IMR-90 (cell line): ENCODE results near the gene PEX26. TPM values are rescaled to one million over a fixed set of nuclear protein-coding genes. Genes with fewer than 3 reads are reported as not detected.

Experiments used
- ATAC-seq: fragments of 200-7000 bp; cut with Tn5 transposase; 2 replicates; pipeline ENCODE4 v1.9.1; 2020; ENCODE audit warnings: low read depth, mild to moderate bottlenecking, moderate library complexity
- BruUV-seq: library from RNA; stranded (reverse); fragments of 400-500 nt; replicated peaks from 2 replicates; lab custom pipeline; 2021; lab: Mats Ljungman, UMichigan
- CTCF ChIA-PET: fragments of 300-600 bp; formaldehyde crosslinking; extraction: SDS; loops from one replicate; lab custom pipeline; 2021; ENCODE audit warnings: antibody characterized with exemption; lab: Yijun Ruan, JAX
- POLR2A ChIA-PET: fragments of 300-600 bp; sonication (Branson Sonifier 250); formaldehyde crosslinking; loops from one replicate; lab custom pipeline; 2022; ENCODE audit warnings: antibody characterized with exemption; ENCODE audit not compliant: unreplicated experiment; lab: Charles Lee
- DNase-seq: peaks from one replicate; pipeline ENCODE4 v3.0.0; 2013
- H2AFZ ChIP-seq: replicated peaks from 2 replicates; pipeline ENCODE3; 2013; ENCODE audit warnings: low read length, mild to moderate bottlenecking; ENCODE audit not compliant: poor library complexity
- H2AK5ac ChIP-seq: 2 replicates; pipeline ENCODE4 v1.6.1; 2013; ENCODE audit warnings: low read depth, low read length, inconsistent platforms
- H2AK9ac ChIP-seq: replicated peaks from 2 replicates; pipeline ENCODE3; 2013; ENCODE audit warnings: mild to moderate bottlenecking, low read depth, low read length, moderate library complexity; ENCODE audit not compliant: poor library complexity
- H2BK120ac ChIP-seq: 2 replicates; pipeline ENCODE4 v1.6.1; 2013; ENCODE audit warnings: low read depth, low read length, inconsistent platforms
- H2BK15ac ChIP-seq: 3 replicates; pipeline ENCODE4 v1.6.1; 2013; ENCODE audit warnings: low read depth, low read length, inconsistent platforms
- H2BK20ac ChIP-seq: 2 replicates; pipeline ENCODE4 v1.6.1; 2013; ENCODE audit warnings: low read depth, mild to moderate bottlenecking, inconsistent platforms, low read length, moderate library complexity
- H2BK5ac ChIP-seq: 2 replicates; pipeline ENCODE4 v1.6.1; 2013; ENCODE audit warnings: mild to moderate bottlenecking, low read depth, low read length, inconsistent platforms; ENCODE audit not compliant: poor library complexity, severe bottlenecking
- H3K14ac ChIP-seq: replicated peaks from 2 replicates; pipeline ENCODE4 v1.6.1; 2013; ENCODE audit warnings: low read depth, low read length, inconsistent platforms
- H3K18ac ChIP-seq: 2 replicates; pipeline ENCODE4 v1.6.1; 2013; ENCODE audit warnings: low read depth, low read length, control low read depth
- H3K23ac ChIP-seq: 2 replicates; pipeline ENCODE4 v1.6.1; 2013; ENCODE audit warnings: low read depth, low read length, inconsistent platforms
- H3K27ac ChIP-seq: 2 replicates; pipeline ENCODE4 v1.5.1; 2013; ENCODE audit warnings: mild to moderate bottlenecking, control low read depth, low read length; ENCODE audit not compliant: insufficient read depth
- H3K27me3 ChIP-seq: 2 replicates; pipeline ENCODE4 v1.6.1; 2013; ENCODE audit warnings: low read length; ENCODE audit not compliant: control insufficient read depth, insufficient read depth
- H3K36me3 ChIP-seq: 2 replicates; pipeline ENCODE4 v1.6.1; 2013; ENCODE audit warnings: low read length, mixed read lengths; ENCODE audit not compliant: control insufficient read depth, insufficient read depth
- H3K4ac ChIP-seq: 2 replicates; pipeline ENCODE4 v1.6.1; 2013; ENCODE audit warnings: low read depth, low read length, inconsistent platforms
- H3K4me1 ChIP-seq: 2 replicates; pipeline ENCODE4 v1.6.1; 2013; ENCODE audit warnings: low read length, mixed read lengths; ENCODE audit not compliant: control insufficient read depth, insufficient read depth
- H3K4me2 ChIP-seq: 2 replicates; pipeline ENCODE4 v1.6.1; 2013; ENCODE audit warnings: low read depth, mild to moderate bottlenecking, control low read depth, low read length, moderate library complexity
- H3K4me3 ChIP-seq: 2 replicates; pipeline ENCODE4 v1.5.1; 2013; ENCODE audit warnings: low read depth, mild to moderate bottlenecking, control low read depth, low read length, moderate library complexity; ENCODE audit not compliant: insufficient read depth
- H3K56ac ChIP-seq: 2 replicates; pipeline ENCODE4 v1.6.1; 2013; ENCODE audit warnings: low read length, inconsistent platforms; ENCODE audit not compliant: insufficient read depth; ENCODE audit errors: extremely low read depth
- H3K79me1 ChIP-seq, 2 experiments: 2 replicates each; pipeline ENCODE4 v1.6.1; 2013; ENCODE audit warnings: low read length in 2 of 2, inconsistent platforms in 1 of 2, low read depth in 1 of 2
- H3K9ac ChIP-seq: 2 replicates; pipeline ENCODE4 v1.6.1; 2013; ENCODE audit warnings: low read depth, low read length, control low read depth
- H3K9me1 ChIP-seq: 2 replicates; pipeline ENCODE4 v1.6.1; 2013; ENCODE audit warnings: low read length, inconsistent platforms; ENCODE audit not compliant: insufficient read depth
- H3K9me3 ChIP-seq: 2 replicates; pipeline ENCODE4 v1.6.1; 2013; ENCODE audit warnings: low read length; ENCODE audit not compliant: control insufficient read depth, insufficient read depth
- H4K20me1 ChIP-seq: 2 replicates; pipeline ENCODE4 v1.6.1; 2013; ENCODE audit warnings: low read length, inconsistent platforms; ENCODE audit not compliant: insufficient read depth
- H4K5ac ChIP-seq: 2 replicates; pipeline ENCODE4 v1.6.1; 2013; ENCODE audit warnings: mild to moderate bottlenecking, low read depth, low read length, control low read depth
- H4K8ac ChIP-seq, 2 experiments: 2 replicates each; pipeline ENCODE4 v1.6.1; 2013; ENCODE audit warnings: low read depth in 2 of 2, low read length in 2 of 2, control low read depth in 1 of 2, inconsistent platforms in 1 of 2
- H4K91ac ChIP-seq: 2 replicates; pipeline ENCODE4 v1.6.1; 2013; ENCODE audit warnings: low read depth, low read length, inconsistent platforms; ENCODE audit not compliant: insufficient read depth
- BHLHE40 ChIP-seq: fragments of 150-350 bp; IDR thresholded peaks from 2 replicates; pipeline ENCODE4 v1.6.1; 2016; ENCODE audit warnings: mild to moderate bottlenecking, low read depth, low read length
- CHD1 ChIP-seq: IDR thresholded peaks from 2 replicates; pipeline ENCODE4 v1.6.1; 2012; ENCODE audit warnings: low read depth, low read length, improper control_type of control experiment
- FOS ChIP-seq: fragments of 150-350 bp; IDR thresholded peaks from 2 replicates; pipeline ENCODE4 v1.6.1; 2016; ENCODE audit warnings: low read depth, low read length
- MAFK ChIP-seq: IDR thresholded peaks from 2 replicates; pipeline ENCODE4 v1.6.1; 2012; ENCODE audit warnings: low read depth, low read length, improper control_type of control experiment
- MAZ ChIP-seq: IDR thresholded peaks from 2 replicates; pipeline ENCODE4 v1.6.1; 2012; ENCODE audit warnings: low read depth, mild to moderate bottlenecking, low read length, improper control_type of control experiment, moderate library complexity, borderline replicate concordance
- NFE2L2 ChIP-seq: fragments of 150-350 bp; IDR thresholded peaks from 2 replicates; pipeline ENCODE4 v1.6.1; 2016; ENCODE audit warnings: low read depth, mild to moderate bottlenecking, low read length
- POLR2A ChIP-seq: IDR thresholded peaks from 2 replicates; pipeline ENCODE4 v1.6.1; 2012; ENCODE audit warnings: mild to moderate bottlenecking, low read depth, low read length
- RAD21 ChIP-seq: IDR thresholded peaks from 2 replicates; pipeline ENCODE4 v1.6.1; 2012; ENCODE audit warnings: low read length, improper control_type of control experiment
- RCOR1 ChIP-seq: IDR thresholded peaks from 2 replicates; pipeline ENCODE4 v1.6.1; 2012; ENCODE audit warnings: mild to moderate bottlenecking, low read length, improper control_type of control experiment; ENCODE audit not compliant: insufficient replicate concordance
- WGBS, 2 experiments: methylation state at CpG; one replicate each; pipeline versions ENCODE4 v1.1.5 to v1.1.7; 2013; ENCODE audit warnings: missing lambda C conversion rate in 2 of 2; ENCODE audit not compliant: insufficient read length in 1 of 2; ENCODE audit errors: extremely low coverage in 2 of 2; 5-methylcytosine and 5-hydroxymethylcytosine counted together
- dilution Hi-C: fragments of 300-500 bp; cut with HindIII; formaldehyde crosslinking; loops from one replicate; pipeline ENCODE4 v1.14.3; 2018; ENCODE audit warnings: low sequenced_read_pairs; ENCODE audit not compliant: unreplicated experiment
- in situ Hi-C: fragments of 300-500 bp; cut with MboI; formaldehyde crosslinking; loops from 3 replicates; pipeline ENCODE4 v1.14.3; 2019; ENCODE audit warnings: low sequenced_read_pairs, inconsistent platforms, mixed read lengths
- intact Hi-C: fragments of 100-400 bp; cut with micrococcal nuclease; formaldehyde crosslinking; loops from 2 replicates; pipeline ENCODE4 v1.10.0; 2022
- polyA plus RNA-seq, 3 experiments: library from polyadenylated mRNA; depleted of rRNA; stranded (reverse); fragments of >200 nt; gene quantifications; 2 replicates each; pipeline ENCODE4 v1.2.3, GENCODE V29; 2012; ENCODE audit warnings: low replicate concordance in 1 of 3
- total RNA-seq: library from RNA; depleted of rRNA; stranded (reverse); fragments of >200 nt; gene quantifications from 2 replicates; pipeline ENCODE4 v1.2.3, GENCODE V29; 2012
- TF ChIP-seq, protein P1 (sequence below): fragments of 150-350 bp; IDR thresholded peaks from 2 replicates; pipeline ENCODE4 v1.6.1; 2017; ENCODE audit warnings: mild to moderate bottlenecking, antibody characterized with exemption, low read length, low read depth

PEX26 gene
- total and polyA plus RNA-seq, 2 of the 4 experiments (the other 2 are of a cell fraction) = 12.2 to 18.5 TPM

DNA sequence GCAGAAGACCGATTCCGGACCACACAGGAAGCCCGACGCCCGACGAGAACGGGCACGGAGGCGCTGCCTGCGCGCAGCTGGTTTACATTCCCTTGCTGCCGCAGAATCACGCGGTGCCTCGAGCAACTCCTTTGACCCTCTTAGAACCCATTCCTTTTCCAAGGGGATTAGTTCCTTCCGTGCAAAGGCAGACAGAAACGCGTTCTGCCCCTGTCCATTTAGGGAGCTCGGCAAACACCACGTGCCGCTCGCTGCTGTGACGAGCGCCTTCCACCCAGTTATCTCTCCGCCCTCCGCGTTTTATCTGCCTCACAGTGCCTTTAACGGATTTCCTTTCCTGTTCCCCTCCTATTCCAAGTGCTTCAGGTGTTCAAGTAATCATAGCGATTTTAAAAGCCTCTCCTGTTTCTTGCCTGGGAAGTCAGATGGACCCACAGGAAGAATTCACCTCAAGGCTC, 29.3 kb upstream of the PEX26 start:
- TF ChIP-seq, protein P1, sequence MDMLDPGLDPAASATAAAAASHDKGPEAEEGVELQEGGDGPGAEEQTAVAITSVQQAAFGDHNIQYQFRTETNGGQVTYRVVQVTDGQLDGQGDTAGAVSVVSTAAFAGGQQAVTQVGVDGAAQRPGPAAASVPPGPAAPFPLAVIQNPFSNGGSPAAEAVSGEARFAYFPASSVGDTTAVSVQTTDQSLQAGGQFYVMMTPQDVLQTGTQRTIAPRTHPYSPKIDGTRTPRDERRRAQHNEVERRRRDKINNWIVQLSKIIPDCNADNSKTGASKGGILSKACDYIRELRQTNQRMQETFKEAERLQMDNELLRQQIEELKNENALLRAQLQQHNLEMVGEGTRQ = peak; percentile 86
- TF ChIP-seq MAZ = no peak
- no peak for TF ChIP-seq NFE2L2
- 0 out of 2 replicates have a peak, but pooled peaks have one; percentile 11 for TF ChIP-seq BHLHE40
- no peak for TF ChIP-seq POLR2A
- TF ChIP-seq CHD1 = no peak
- TF ChIP-seq FOS = no peak
- no peak for TF ChIP-seq MAFK
- no peak for TF ChIP-seq RCOR1
- TF ChIP-seq RAD21 = no peak
- Histone ChIP-seq H2BK20ac (peak overlapping the region; percentile 66; the same call in 1 of the 2 replicates), H3K23ac (peak overlapping the region; percentile 72; the same call in 1 of the 2 replicates), H4K91ac (peak overlapping the region; percentile 56; the same call in 1 of the 2 replicates), H2AFZ (peak overlapping the region; percentile 92), H4K5ac (peak overlapping the region; percentile 52), H2BK120ac (peak overlapping the region; percentile 84), H3K4ac (peak overlapping the region; percentile 78), H3K79me1 (no peaks in the 10 kb centered on the region), H3K9me3 (no peaks in the 10 kb centered on the region), H4K20me1 (no peaks in the 10 kb centered on the region), H3K56ac (no peak overlapping the region; the same call in 1 of the 2 replicates), H2BK5ac (peak overlapping the region; percentile 42), H2BK15ac (0 out of 3 replicates have a peak overlapping the region, but pooled peaks have one; percentile 48), H3K14ac (peak overlapping the region; percentile 52), H3K9me1 (peaks cover 12% of the 10 kb centered on the region), H3K36me3 (no peaks in the 10 kb centered on the region), H4K8ac (peak overlapping the region in 1 of 2 experiments; percentile 87; a peak in 3 of 4 replicates), H2AK5ac (peak overlapping the region; percentile 15; the same call in 1 of the 2 replicates), H3K18ac (peak overlapping the region; percentile 44; the same call in 1 of the 2 replicates), H3K27me3 (no peaks in the 10 kb centered on the region), H3K9ac (no peak overlapping the region), H3K4me2 (peak overlapping the region; percentile 40; the same call in 1 of the 2 replicates), H3K27ac (no peak overlapping the region), H3K4me1 (peaks cover 10% of the 10 kb centered on the region), H2AK9ac (no peak overlapping the region), H3K4me3 (peak overlapping the region; percentile 16; the same call in 1 of the 2 replicates)
- no TSS peak for BruUV-seq
- DNase-seq (peak; percentile 57), ATAC-seq (peak; percentile 74)
- CTCF ChIA-PET = no interaction called here
- 29% methylated on average over 10 of the region's 29 CpGs; no CpG with 5 or more reads in 1 of the 2 experiments for WGBS, 2 experiments
- dilution Hi-C loops (no loop called here), in situ Hi-C loops (no loop called here), intact Hi-C loops (no loop called here)
- POLR2A ChIA-PET = no interaction called here
